Kidney (tissue), 14 donors: ENCODE measurements around the gene TBPL1. TPM values are rescaled to one million over a fixed set of nuclear protein-coding genes. Genes with fewer than 3 reads are reported as not detected.

Source experiments
- DNase-seq, 5 donors: peaks; one replicate each; pipeline ENCODE4 v3.0.0-alpha.2; 2013 to 2020
- FAIRE-seq: peaks from 2 replicates; lab custom pipeline; 2012; peaks lifted over from hg19 to GRCh38; lab: Jason Lieb, UNC
- H3K27ac ChIP-seq, 2 donors: one replicate each; pipeline ENCODE4 v1.7.0; 2013; ENCODE audit warnings: low read depth in 2 of 2, low read length in 2 of 2, inconsistent platforms in 1 of 2
- H3K27me3 ChIP-seq: one replicate; pipeline ENCODE4 v1.7.1; 2013; ENCODE audit warnings: low read length, inconsistent platforms; ENCODE audit not compliant: control insufficient read depth, insufficient read depth
- H3K36me3 ChIP-seq, 3 donors: one replicate each; pipeline versions ENCODE4 v1.7.0 to v1.7.1; 2013; ENCODE audit warnings: low read length in 3 of 3, control low read depth in 1 of 3, inconsistent platforms in 1 of 3; ENCODE audit not compliant: insufficient read depth in 3 of 3, control insufficient read depth in 2 of 3
- H3K4me1 ChIP-seq, 3 donors: one replicate each; pipeline versions ENCODE4 v1.7.0 to v1.7.1; 2013; ENCODE audit warnings: low read length in 3 of 3, inconsistent platforms in 1 of 3, low read depth in 1 of 3; ENCODE audit not compliant: control insufficient read depth in 2 of 3, insufficient read depth in 2 of 3
- H3K4me3 ChIP-seq, 3 donors: one replicate each; pipeline versions ENCODE4 v1.7.0 to v1.8.1; 2013; ENCODE audit warnings: low read length in 3 of 3, control low read depth in 1 of 3, inconsistent platforms in 1 of 3
- H3K9ac ChIP-seq, 3 donors: one replicate each; pipeline versions ENCODE4 v1.7.0 to v1.7.1; 2013; ENCODE audit warnings: low read length in 3 of 3, control low read depth in 1 of 3, inconsistent platforms in 1 of 3
- H3K9me3 ChIP-seq, 3 donors: one replicate each; pipeline versions ENCODE4 v1.7.0 to v1.7.1; 2013; ENCODE audit warnings: low read length in 3 of 3, control low read depth in 1 of 3, inconsistent platforms in 1 of 3; ENCODE audit not compliant: control insufficient read depth in 2 of 3, insufficient read depth in 1 of 3
- intact Hi-C: fragments of 100-400 bp; cut with DNase I; formaldehyde crosslinking; loops from one replicate; pipeline ENCODE4 v1.11.1; 2022
- polyA plus RNA-seq: library from polyadenylated mRNA; stranded (reverse); fragments of 350-450 nt; fragmentation: Illumina TruSeq; extraction: RNeasy Lipid Tissue Mini Kit (QIAGEN cat#74804); gene quantifications from one replicate; pipeline ENCODE4 v1.2.3, GENCODE V29; 2014; ENCODE audit warnings: low read depth, low replicate concordance; ENCODE audit not compliant: insufficient read depth
- total RNA-seq: library from RNA; stranded (reverse); fragmentation: NEBNext Ultra II Directional; extraction: Animal tissue kit (Norgen Biotek cat#: 25700); gene quantifications from one replicate; pipeline ENCODE4 v1.2.1, GENCODE V29; 2021
- TF ChIP-seq, protein P1 (sequence below): IDR thresholded peaks from 3 replicates; pipeline ENCODE4 v1.5.1; 2012; ENCODE audit warnings: mild to moderate bottlenecking, moderate library complexity, borderline replicate concordance; ENCODE audit not compliant: insufficient read depth; ENCODE audit errors: extremely low read depth
- donor health status: control.
- donor health status: control.
- donor health status: control.
- donor health status: control.
- donor health status: control.
- donor health status: DM: yes; HTN: yes; CAD: no.
- donor health status: Normal renal cell carcinoma (clear cell type).

TBPL1 gene
- total and polyA plus RNA-seq, 2 donors from 2014 or later = 17.3 to 20.7 TPM

DNA sequence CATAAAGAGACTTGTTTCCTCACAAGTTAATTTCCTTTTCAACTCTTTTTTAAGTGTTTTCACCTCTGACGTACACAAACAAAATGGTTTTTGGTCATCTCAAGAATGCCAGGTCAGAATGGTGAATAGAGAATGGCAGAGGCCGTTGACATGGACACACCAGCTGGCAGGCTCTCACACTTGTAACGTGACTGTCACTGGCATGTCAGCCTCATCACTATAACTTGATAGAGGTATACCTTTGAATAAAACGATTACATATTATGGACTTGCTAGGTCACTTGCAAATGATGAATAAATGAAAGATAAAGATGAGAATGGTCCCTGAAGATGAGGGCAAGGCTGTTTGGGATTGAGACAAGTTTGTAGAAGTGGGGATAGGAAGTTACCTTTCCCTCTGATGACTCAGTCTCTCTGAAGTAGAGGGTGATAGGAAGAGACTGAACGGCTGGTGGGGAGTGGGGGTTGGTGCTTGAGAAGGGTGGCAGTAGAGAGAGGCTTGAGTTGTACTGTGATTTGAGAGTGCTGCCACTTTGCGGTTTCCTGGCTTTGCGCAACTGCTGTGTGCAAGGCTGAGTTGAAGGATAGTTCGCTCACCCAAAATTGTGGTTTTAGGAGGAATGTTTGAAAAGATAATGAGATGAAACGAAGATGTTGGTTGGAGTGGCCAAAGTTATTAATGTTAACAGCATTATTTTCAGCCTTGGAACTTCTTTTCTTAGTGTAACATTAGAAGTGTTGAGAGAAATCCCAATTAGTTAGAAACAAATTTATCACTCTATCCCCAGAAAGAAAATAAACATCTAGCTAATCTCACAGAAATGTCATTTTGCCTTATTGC is 30.3 kb downstream of the TBPL1 start:
- no peak for FAIRE-seq

DNA sequence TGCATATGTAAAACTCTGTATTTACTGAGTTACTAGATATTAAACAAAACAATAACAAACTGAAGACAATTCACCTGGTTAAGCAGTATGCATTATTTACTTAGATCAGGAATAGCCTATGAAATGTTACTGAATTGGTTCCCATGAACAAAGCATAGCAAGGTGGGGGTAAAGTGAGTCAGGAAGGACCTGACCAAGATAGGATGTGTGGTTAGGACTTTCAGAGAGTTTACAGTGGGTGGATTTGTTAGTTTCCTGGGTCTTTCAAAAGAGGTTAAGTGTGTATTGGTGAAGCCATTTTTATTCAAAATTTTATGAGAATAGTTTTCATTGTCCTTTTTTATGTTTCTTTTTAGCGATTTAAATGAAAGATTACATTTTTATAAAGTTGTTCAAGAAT is 32.9 kb downstream of the TBPL1 start:
- H3K9ac ChIP-seq = no peak overlapping the region
- H3K4me3 ChIP-seq = no peak overlapping the region
- H3K4me1 ChIP-seq = no peaks in the 10 kb centered on the region
- FAIRE-seq = no peak
- intact Hi-C loops = no loop called here
- no peaks in the 10 kb centered on the region for H3K27me3 ChIP-seq
- DNase-seq = no peak
- H3K36me3 ChIP-seq = peaks cover 2 to 21% (median 10%) of the 10 kb centered on the region in 3 donors
- no peak overlapping the region for H3K27ac ChIP-seq
- no peaks in the 10 kb centered on the region for H3K9me3 ChIP-seq
- TF ChIP-seq, protein P1, sequence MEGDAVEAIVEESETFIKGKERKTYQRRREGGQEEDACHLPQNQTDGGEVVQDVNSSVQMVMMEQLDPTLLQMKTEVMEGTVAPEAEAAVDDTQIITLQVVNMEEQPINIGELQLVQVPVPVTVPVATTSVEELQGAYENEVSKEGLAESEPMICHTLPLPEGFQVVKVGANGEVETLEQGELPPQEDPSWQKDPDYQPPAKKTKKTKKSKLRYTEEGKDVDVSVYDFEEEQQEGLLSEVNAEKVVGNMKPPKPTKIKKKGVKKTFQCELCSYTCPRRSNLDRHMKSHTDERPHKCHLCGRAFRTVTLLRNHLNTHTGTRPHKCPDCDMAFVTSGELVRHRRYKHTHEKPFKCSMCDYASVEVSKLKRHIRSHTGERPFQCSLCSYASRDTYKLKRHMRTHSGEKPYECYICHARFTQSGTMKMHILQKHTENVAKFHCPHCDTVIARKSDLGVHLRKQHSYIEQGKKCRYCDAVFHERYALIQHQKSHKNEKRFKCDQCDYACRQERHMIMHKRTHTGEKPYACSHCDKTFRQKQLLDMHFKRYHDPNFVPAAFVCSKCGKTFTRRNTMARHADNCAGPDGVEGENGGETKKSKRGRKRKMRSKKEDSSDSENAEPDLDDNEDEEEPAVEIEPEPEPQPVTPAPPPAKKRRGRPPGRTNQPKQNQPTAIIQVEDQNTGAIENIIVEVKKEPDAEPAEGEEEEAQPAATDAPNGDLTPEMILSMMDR = no peak

More for the DNA sequence above, 30.3 kb downstream of the TBPL1 start:
- Histone ChIP-seq H3K27ac (no peak overlapping the region), H3K27me3 (no peaks in the 10 kb centered on the region), H3K4me1 (peaks cover 0 to 8% (median 0%) of the 10 kb centered on the region in 3 donors), H3K9ac (no peak overlapping the region), H3K9me3 (no peaks in the 10 kb centered on the region), H3K4me3 (no peak overlapping the region), H3K36me3 (peaks cover 2 to 16% (median 10%) of the 10 kb centered on the region in 3 donors)
- intact Hi-C loops = no loop called here
- peak in 1 of 5 donors; percentile 75 for DNase-seq
- TF ChIP-seq, protein P1 = no peak

DNA sequence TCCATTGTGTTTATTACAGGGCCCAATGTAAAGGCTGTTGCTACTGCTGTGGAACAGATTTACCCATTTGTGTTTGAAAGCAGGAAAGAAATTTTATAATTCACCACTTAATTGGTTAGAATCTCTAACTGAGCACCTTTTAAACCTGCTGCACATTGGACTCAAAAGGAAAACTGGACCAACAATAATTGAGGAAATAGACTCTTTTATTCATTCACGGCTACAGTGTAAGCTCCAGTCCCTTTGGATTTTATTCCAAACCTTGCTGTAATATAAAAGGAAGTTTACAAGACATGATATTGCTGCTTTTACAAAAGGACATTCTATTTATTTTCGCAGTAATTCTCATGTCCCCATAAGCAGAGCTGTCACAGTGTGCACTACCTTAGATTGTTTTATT is 33.9 kb downstream of the TBPL1 start:
- H3K4me3 ChIP-seq = no peak overlapping the region
- peaks cover 2 to 21% (median 8%) of the 10 kb centered on the region in 3 donors for H3K36me3 ChIP-seq
- intact Hi-C loops = no loop called here
- no peak for FAIRE-seq
- H3K27me3 ChIP-seq = no peaks in the 10 kb centered on the region
- H3K9ac ChIP-seq = no peak overlapping the region
- no peaks in the 10 kb centered on the region for H3K4me1 ChIP-seq
- no peak overlapping the region for H3K27ac ChIP-seq
- TF ChIP-seq, protein P1 = no peak
- no peaks in the 10 kb centered on the region for H3K9me3 ChIP-seq
- no peak for DNase-seq
